Thoracic aorta (tissue), 2 donors: ENCODE measurements around the gene MVB12B. TPM values are rescaled to one million over a fixed set of nuclear protein-coding genes. Genes with fewer than 3 reads are reported as not detected.

ENCODE experiments used
- ATAC-seq: fragments of 150-250 bp; one replicate; pipeline ENCODE4 v1.8.0; 2017; ENCODE audit warnings: low read depth; ENCODE audit not compliant: insufficient number of reproducible peaks, low FRiP score
- DNase-seq: peaks from one replicate; pipeline ENCODE4 v3.0.0-alpha.2; 2020; ENCODE audit warnings: low spot score
- H3K27ac ChIP-seq, 2 donors: fragments of 200-600 bp; sonication (generic); 1 replicate in 1 of 2; 2 replicates in 1 of 2; pipeline ENCODE4 v1.5.1; 2016; ENCODE audit warnings: mild to moderate bottlenecking in 2 of 2, moderate library complexity in 2 of 2
- H3K27me3 ChIP-seq: fragments of 200-600 bp; sonication (generic); replicated peaks from 2 replicates; pipeline ENCODE4 v1.6.0; 2016; ENCODE audit warnings: mild to moderate bottlenecking; ENCODE audit not compliant: insufficient read depth
- H3K36me3 ChIP-seq: fragments of 200-600 bp; sonication (generic); one replicate; pipeline ENCODE4 v1.5.1; 2016
- H3K4me1 ChIP-seq, 2 donors: fragments of 200-600 bp; sonication (generic); 1 replicate in 1 of 2; 2 replicates in 1 of 2; pipeline versions ENCODE4 v1.5.1 to v1.6.0; 2016; ENCODE audit warnings: low read depth in 2 of 2, mild to moderate bottlenecking in 1 of 2; ENCODE audit not compliant: control insufficient read depth in 1 of 2
- H3K4me3 ChIP-seq: fragments of 200-600 bp; sonication (generic); 2 replicates; pipeline ENCODE4 v1.5.1; 2016; ENCODE audit warnings: mild to moderate bottlenecking
- H3K9me3 ChIP-seq: fragments of 200-600 bp; sonication (generic); 2 replicates; pipeline ENCODE4 v1.5.1; 2016
- total RNA-seq, 2 donors: library from RNA; depleted of rRNA; stranded (reverse); fragments of >200 nt; gene quantifications; one replicate each; pipeline versions ENCODE4 v1.1.0 to v1.2.3, GENCODE V29; 2016
- TF ChIP-seq, protein P1 (sequence below): fragments of 200-600 bp; sonication (generic); IDR thresholded peaks from one replicate; pipeline ENCODE4 v1.5.1; 2019; ENCODE audit warnings: antibody characterized with exemption

The MVB12B gene
- total RNA-seq, 2 donors from 2014 or later: 18.4 to 21.7 TPM

DNA sequence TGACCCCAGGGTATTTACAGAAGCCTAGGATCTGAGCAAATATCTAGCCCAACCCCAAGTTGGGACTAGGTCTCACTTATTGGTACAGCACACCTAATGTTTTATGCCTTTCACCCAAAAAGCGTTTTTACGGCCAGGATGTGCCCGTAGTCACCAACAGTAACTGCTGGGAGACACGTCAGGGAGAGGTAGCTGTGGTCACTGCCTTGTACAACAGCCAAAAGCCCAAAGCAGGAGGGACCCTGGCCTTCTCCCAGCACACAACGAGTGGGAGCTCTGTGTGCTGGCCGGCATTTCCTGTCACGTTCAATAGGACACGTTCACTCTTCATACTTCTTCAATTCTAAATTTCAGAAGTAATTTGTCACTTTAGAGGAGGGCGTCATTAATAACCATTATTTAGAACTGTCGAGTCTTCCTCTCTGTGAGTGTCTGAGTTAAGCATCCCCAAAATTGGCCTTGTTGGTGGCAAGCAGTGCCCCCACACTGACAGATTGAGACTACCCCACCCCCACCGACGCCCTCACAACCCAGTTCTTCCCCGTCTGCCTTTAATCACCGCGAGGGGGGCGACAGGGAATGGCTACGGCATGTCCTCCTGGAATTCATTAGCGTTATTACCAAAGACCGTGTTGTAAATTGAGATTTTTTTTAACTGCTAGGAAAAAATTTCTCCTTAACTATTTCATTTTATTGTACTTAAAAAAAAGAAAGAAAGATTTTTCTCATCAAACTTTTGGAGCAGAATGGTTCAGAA, 80.7 kb downstream of the MVB12B start:
- ATAC-seq (no peak), DNase-seq (no peak)
- H3K27me3 ChIP-seq: no peaks in the 10 kb centered on the region
- no peaks in the 10 kb centered on the region for H3K4me1 ChIP-seq
- no peaks in the 10 kb centered on the region for H3K36me3 ChIP-seq
- TF ChIP-seq, protein P1, sequence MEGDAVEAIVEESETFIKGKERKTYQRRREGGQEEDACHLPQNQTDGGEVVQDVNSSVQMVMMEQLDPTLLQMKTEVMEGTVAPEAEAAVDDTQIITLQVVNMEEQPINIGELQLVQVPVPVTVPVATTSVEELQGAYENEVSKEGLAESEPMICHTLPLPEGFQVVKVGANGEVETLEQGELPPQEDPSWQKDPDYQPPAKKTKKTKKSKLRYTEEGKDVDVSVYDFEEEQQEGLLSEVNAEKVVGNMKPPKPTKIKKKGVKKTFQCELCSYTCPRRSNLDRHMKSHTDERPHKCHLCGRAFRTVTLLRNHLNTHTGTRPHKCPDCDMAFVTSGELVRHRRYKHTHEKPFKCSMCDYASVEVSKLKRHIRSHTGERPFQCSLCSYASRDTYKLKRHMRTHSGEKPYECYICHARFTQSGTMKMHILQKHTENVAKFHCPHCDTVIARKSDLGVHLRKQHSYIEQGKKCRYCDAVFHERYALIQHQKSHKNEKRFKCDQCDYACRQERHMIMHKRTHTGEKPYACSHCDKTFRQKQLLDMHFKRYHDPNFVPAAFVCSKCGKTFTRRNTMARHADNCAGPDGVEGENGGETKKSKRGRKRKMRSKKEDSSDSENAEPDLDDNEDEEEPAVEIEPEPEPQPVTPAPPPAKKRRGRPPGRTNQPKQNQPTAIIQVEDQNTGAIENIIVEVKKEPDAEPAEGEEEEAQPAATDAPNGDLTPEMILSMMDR: no peak
- no peak overlapping the region for H3K4me3 ChIP-seq
- no peaks in the 10 kb centered on the region for H3K9me3 ChIP-seq
- H3K27ac ChIP-seq: no peak overlapping the region

DNA sequence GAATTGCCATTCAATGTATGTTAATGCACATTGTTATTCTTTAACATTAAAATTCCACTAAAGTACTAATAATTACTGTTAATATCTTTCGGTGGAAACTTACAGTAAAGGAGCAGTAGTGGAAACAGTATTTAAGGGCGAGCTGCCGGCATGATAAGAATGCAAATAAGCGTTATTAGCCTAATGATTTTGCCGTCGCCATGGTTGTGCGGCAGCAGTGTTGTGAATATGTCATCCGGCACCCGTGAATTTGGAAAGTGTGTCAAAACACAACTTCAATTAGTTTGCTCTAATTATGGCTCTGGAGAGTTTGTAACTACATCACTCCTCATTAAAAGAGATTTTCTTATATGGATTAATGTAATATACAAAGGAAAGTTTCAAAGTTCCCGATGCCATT, 81.4 kb downstream of the MVB12B start:
- H3K9me3 ChIP-seq: no peaks in the 10 kb centered on the region
- no peak overlapping the region for H3K27ac ChIP-seq
- TF ChIP-seq, protein P1: no peak
- no peak overlapping the region for H3K4me3 ChIP-seq
- no peaks in the 10 kb centered on the region for H3K4me1 ChIP-seq
- no peaks in the 10 kb centered on the region for H3K36me3 ChIP-seq
- DNase-seq (no peak), ATAC-seq (no peak)
- no peaks in the 10 kb centered on the region for H3K27me3 ChIP-seq

DNA sequence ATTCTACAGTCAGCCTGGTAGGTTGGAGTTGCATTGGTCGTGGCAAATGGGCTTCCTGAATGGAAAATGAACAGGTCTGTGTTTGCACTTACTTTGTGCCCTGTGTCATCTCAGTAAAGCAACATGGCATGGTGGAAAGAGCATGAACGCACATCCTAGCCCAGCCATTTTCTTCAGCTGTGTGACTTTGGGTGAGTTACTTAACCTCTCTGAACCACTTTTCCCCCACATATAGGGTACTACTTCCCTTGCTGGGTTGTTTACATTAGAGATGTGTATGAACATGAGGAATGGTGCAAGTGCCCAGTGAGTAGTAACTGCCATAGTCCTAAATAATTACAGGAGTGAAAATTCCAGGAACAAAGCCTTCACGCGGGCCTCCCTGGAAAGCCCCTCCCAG, 83.6 kb downstream of the MVB12B start:
- TF ChIP-seq, protein P1: no peak
- Histone ChIP-seq H3K9me3 (no peaks in the 10 kb centered on the region), H3K4me1 (no peaks in the 10 kb centered on the region), H3K27me3 (no peaks in the 10 kb centered on the region), H3K36me3 (no peaks in the 10 kb centered on the region), H3K4me3 (no peak overlapping the region), H3K27ac (no peak overlapping the region)
- ATAC-seq (no peak), DNase-seq (no peak)

DNA sequence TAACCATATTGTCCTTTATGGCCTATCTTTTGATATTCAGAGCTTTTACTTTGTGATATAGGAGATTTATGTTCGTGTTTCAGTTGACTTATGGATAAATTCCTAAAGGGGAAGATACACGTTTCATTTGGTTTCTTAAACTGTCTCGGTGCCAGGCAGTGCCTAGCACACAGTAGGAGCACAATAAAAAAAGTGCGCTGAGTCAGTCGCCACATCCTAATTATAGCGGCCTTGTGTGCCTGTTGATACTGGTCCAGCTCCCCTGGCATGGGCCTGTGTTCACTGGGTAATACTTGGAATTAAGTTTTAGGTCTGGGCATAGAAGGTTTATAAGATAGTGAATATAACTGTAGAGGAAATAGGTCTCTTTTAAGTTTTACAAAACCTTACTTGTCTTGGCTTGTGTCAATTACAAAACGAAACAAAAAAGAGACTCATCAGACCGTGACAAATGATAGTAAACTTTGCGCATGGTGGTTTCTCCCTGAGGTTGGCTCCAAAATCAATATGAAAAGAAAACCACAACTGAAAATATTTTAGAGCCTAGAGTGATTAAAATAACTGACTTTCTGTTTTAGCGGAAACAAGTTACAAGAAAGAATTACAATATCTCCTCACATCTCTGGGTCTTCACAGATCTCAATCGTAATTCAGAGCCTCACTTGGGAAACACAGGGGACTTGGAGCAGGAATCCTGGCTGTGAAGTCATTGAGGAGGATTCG, 84.8 kb downstream of the MVB12B start:
- Histone ChIP-seq H3K4me3 (no peak overlapping the region), H3K27ac (no peak overlapping the region), H3K27me3 (no peaks in the 10 kb centered on the region), H3K36me3 (no peaks in the 10 kb centered on the region), H3K4me1 (no peaks in the 10 kb centered on the region), H3K9me3 (no peaks in the 10 kb centered on the region)
- ATAC-seq: no peak
- DNase-seq: no peak
- TF ChIP-seq, protein P1: no peak

DNA sequence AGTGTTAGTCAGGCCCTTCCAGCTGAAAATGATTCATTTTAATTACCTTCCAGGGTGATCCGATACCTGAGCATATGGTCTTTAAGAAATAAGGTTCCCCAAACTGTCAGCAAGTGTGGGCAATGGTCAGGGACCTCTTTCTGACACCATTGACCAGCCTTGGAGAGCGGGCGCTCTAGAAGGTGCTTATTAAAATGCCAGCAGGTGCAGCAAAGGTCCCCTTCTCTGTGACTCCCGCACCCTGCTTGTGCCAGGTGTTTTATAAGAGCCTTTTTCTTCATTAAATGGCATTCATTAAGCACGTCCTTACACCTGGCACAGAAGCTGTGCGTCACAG, 85.3 kb downstream of the MVB12B start:
- Histone ChIP-seq H3K9me3 (no peaks in the 10 kb centered on the region), H3K4me3 (no peak overlapping the region), H3K27me3 (no peaks in the 10 kb centered on the region), H3K4me1 (no peaks in the 10 kb centered on the region), H3K27ac (no peak overlapping the region), H3K36me3 (peaks cover 3% of the 10 kb centered on the region)
- TF ChIP-seq, protein P1: no peak
- DNase-seq (no peak), ATAC-seq (no peak)
